Activated gamma-delta T cell treated with Interleukin-2 at 50 U/mL for 16 hours (primary cell): ENCODE measurements around the gene CELF5.

Experiments
- DNase-seq: peaks from one replicate; pipeline ENCODE4 v3.0.0-alpha.2; 2020

The CELF5 gene

DNA sequence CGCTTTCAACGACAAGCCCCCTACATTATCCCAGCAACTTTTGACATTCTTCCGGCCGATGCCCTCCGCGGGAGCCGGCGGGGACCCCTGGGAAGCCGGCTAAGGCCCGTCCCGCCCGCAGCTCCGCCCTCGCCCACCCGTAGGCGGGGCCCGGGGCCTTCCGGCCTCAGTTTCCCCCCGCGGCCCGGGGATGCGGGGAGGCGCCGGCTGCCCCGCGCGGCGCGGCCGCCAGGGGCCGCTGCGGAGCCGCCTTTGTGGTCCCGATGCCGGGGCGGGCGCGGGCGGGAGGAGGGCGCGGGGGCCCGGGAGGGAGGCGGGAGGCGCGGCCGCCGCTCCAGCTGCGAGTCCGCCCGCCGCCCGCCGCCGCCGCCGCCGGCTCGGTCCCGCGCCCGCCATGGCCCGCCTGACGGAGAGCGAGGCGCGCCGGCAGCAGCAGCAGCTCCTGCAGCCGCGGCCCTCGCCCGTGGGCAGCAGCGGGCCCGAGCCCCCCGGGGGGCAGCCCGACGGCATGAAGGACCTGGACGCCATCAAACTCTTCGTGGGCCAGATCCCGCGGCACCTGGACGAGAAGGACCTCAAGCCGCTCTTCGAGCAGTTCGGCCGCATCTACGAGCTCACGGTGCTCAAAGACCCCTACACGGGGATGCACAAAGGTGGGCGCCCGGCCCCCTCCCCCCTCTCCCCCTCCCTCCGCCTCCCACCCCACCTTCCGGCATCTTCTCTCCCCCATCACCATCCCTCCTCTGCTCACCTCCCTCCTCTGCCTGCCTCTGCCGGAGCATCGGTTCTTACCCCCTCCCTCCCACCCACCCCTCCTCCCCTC is at the start of gene CELF5:
Gene CELF5, plus strand, starts transcription at position 316 of the 823 bp plus-strand sequence. Its CDS starts 79 bp downstream, at position 395.
- DNase-seq = peak; percentile 54

DNA sequence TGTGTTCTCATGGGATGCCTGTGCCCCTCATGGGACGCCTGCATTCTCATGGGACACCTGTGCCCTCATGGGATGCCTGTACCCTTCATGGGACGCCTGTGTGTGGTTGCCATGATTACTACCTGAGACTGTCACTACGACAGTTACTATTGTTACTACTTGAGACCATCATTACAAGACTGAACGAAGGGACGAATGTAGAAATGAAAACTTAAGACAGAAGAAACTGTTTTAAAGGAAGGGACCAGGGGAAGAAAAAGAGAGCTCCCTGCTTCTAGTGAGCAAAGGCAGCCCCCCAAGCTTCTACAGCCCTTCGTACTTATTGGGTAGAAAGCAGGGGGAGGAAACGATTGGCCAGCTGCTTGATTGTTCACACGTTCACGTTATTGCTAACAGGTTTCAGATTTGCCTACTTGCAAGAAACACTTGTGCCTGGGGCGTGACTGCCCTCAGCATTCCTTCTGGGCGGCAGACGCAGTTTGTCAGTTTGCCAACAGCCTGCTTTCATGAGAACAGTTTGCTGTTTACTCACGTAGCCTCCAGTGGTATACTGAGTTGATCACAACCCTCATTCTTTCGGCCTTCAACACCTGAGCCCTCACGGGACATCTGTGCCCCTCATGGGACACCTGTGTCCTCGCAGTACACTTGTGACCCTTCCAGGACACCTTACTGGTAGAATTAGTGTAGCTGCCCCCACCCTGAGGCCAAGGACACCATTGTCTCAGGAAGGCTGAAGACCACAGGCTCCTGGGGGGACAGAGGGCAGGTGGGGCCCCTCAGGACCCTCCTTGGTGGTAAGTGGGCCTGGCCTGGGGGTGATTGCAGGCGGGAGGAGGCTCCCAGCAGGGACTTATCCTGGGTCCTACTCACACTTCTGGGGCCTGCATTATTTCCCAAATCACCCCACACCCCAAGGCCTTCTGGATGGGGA is 48.4 kb upstream of the CELF5 start:
- DNase-seq = no peak

DNA sequence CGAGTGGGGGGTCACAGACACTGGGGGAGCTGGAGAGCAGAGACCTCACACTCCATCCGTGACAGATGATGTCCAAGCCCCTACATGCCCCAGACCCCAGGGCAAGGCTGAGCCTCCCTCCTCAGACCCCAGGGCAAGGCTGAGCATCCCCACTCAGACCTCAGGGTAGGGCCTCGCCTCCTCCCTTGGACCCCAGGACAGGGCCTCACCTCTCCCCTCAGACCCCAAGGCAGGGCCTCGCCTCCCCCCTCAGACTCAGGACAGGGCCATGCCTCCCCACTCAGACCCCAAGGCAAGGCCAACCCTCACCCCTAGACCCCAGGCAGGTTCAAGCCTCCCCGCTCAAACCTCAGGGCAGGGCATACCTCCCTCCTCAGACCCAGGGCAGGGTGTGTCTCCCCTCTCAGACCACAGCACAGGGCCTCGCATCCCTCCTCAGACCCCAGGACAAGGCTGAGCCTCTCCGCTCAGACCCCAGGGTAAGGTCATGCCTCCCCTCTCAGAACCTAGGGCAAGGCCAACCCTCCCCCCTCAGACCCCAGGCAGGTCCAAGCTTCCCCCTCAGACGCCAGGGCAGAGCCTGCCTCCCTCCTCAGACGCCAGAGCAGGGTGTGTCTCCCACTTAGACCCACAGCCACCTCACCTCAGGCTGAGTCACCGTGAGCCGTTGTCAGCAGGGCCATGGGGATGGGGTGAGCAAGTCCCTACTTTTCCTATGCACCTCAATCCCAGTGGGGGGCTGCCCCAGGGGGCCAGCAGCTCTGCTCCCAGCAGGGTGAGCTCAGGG is 47.6 kb upstream of the CELF5 start:
- peak; percentile 78 for DNase-seq

DNA sequence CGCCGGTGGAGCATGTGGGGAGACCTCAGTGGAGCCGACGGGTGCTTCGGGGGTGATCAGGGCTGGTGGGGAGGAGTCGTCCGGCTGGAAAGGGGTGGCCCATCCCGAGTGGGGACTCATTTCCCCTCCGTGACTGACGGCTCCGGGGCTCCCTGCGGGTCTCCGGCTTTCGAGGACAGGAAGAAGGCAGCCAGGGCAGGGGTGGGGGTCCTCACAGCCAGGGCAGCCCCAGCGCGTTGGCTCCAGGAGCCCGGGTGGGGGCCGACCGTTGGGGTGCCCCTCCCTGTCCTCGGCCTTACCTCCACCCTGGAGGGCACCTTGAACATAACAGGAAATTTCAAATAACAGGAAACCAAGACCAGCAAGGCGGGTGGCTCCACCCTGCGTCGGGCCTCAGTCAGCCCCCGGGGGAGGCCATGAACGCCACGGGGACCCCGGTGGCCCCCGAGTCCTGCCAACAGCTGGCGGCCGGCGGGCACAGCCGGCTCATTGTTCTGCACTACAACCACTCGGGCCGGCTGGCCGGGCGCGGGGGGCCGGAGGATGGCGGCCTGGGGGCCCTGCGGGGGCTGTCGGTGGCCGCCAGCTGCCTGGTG is 46.0 kb upstream of the CELF5 start, which contains the start of gene S1PR4:
Gene S1PR4, plus strand, starts transcription at position 393 of the 596 bp plus-strand sequence. Its CDS starts 24 bp downstream, at position 417.
- peak; percentile 81 for DNase-seq

DNA sequence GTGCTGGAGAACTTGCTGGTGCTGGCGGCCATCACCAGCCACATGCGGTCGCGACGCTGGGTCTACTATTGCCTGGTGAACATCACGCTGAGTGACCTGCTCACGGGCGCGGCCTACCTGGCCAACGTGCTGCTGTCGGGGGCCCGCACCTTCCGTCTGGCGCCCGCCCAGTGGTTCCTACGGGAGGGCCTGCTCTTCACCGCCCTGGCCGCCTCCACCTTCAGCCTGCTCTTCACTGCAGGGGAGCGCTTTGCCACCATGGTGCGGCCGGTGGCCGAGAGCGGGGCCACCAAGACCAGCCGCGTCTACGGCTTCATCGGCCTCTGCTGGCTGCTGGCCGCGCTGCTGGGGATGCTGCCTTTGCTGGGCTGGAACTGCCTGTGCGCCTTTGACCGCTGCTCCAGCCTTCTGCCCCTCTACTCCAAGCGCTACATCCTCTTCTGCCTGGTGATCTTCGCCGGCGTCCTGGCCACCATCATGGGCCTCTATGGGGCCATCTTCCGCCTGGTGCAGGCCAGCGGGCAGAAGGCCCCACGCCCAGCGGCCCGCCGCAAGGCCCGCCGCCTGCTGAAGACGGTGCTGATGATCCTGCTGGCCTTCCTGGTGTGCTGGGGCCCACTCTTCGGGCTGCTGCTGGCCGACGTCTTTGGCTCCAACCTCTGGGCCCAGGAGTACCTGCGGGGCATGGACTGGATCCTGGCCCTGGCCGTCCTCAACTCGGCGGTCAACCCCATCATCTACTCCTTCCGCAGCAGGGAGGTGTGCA is 45.3 kb upstream of the CELF5 start:
- DNase-seq = no peak

DNA sequence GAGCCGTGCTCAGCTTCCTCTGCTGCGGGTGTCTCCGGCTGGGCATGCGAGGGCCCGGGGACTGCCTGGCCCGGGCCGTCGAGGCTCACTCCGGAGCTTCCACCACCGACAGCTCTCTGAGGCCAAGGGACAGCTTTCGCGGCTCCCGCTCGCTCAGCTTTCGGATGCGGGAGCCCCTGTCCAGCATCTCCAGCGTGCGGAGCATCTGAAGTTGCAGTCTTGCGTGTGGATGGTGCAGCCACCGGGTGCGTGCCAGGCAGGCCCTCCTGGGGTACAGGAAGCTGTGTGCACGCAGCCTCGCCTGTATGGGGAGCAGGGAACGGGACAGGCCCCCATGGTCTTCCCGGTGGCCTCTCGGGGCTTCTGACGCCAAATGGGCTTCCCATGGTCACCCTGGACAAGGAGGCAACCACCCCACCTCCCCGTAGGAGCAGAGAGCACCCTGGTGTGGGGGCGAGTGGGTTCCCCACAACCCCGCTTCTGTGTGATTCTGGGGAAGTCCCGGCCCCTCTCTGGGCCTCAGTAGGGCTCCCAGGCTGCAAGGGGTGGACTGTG is 44.6 kb upstream of the CELF5 start:
- DNase-seq = no peak

DNA sequence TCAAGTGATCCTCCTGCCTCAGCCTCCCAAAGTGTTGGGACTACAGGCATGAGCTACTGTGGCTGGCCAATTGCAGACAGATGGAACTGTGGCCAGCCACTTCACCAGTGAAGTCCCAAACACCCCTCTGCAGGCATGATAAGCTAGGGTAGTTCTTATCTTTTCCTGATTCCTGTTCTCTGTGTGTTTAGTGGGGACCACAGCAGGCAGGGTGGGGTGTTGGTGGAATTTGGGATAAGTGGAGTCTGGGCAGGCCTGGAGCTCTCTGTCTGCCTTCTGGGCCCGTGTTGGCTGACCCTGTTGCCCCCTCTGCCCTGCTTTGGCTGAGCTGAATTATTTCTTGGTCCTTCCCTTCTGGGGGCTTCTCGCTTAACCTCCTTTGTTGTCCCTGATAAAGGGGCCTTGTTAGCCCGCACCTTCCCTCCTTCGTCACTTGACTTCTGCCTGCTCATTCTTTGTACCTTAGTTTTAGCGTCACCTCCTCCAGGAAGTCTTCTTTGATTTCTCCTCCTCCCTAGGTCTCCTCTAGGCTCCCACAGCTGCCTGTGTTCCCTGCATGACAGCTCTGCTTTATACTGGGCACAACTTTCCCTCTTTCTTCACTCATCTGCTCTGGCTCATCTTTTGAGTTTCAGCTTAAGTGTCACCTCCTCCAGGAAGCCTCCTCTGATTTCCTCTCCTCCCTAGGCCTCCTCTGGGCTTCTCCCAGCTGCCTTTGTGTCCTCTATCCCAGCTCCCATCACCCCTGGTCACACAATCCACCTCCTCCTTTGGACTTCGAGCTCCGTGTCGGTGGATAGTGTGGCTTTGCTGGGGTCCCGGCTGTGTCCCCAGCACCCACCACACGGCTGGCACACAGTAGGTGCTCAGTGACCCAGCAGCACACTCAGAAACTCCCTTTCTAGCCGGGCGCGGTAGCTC is 40.5 kb upstream of the CELF5 start:
- DNase-seq = no peak

DNA sequence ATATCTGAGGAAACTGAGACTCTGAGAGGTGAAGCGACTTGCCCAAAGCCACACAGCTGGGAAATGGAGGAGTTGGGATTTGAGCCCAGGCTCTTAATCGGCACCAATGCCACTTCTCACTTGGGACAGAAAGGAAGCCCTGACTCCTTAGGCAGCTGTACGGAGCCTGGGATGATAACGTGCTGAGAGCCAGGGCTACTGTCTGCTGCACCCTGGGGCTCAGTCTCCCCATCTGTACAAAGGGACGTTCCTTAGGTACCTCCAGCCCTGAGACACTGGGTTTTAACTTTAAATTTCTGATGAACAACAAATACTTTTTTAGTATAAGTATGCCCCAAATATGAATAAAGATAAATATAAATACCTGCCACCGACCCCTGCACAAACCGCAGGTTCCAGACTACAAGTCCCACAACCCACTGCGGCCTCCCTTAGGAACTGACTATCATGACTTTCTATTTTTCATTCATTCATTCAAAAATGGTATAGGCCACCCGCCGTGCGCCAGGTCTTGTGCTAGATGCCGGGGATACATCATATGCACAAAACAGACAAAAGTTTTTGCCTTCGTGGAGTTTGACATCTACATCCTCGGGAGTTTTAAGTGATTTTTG is 39.5 kb upstream of the CELF5 start:
- DNase-seq = peak; percentile 64

DNA sequence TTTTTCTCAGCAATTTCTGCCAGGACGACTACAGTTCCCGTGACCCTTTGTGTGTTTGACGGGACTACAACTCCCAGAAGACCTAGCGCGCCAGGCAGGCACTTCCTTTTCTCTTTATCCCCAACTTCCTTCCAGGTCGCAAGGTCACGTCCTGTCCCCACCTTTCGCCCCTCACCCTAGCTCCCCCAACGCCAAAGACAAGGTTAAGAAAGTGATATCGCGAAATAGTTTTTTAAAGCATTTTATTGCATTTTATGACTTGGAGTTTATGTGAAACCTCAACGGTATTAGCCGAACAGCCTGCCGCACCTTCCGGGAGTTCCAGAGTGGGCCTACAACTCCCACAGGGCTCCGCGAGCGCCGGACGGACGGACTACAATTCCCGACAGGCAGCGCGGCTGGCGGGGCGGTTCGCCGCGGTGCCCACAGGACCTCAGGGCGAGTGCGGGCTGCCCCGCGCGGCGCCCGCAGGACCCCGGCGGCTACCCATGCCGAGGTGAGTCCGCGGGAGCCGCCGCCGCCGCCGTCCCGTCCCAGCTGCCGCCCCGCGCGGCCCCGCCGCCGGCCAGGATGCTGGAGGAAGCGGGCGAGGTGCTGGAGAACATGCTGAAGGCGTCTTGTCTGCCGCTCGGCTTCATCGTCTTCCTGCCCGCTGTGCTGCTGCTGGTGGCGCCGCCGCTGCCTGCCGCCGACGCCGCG is 38.9 kb upstream of the CELF5 start, which contains the start of gene NCLN:
Gene NCLN, plus strand, starts transcription at position 470 of the 699 bp plus-strand sequence. Its CDS starts 101 bp downstream, at position 571.
- peak; percentile 92 for DNase-seq

DNA sequence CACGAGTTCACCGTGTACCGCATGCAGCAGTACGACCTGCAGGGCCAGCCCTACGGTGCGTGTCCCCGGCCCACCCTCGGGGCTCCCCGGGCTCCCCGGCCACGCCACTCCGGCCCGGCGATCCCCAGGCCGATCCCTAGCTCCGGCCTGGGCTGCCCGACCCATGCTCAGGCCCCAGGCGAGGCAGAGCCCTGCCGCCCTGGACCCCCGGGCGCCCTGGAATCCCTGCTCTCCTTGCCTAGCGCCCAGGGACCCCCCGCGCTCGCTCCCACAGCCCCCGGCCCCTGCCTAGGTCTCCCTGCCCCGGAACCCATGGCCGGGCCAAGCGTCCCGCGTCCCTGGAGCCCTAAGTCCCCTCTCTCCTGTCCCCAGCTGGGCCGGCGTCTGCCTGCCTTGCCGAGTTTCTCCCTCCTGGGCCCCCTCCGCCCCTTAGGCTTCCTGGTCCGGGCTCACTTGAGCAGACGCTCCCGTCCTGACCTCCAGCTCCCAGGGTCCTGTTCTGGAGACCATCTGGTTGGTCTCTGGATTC is 38.2 kb upstream of the CELF5 start:
- DNase-seq = no peak

DNA sequence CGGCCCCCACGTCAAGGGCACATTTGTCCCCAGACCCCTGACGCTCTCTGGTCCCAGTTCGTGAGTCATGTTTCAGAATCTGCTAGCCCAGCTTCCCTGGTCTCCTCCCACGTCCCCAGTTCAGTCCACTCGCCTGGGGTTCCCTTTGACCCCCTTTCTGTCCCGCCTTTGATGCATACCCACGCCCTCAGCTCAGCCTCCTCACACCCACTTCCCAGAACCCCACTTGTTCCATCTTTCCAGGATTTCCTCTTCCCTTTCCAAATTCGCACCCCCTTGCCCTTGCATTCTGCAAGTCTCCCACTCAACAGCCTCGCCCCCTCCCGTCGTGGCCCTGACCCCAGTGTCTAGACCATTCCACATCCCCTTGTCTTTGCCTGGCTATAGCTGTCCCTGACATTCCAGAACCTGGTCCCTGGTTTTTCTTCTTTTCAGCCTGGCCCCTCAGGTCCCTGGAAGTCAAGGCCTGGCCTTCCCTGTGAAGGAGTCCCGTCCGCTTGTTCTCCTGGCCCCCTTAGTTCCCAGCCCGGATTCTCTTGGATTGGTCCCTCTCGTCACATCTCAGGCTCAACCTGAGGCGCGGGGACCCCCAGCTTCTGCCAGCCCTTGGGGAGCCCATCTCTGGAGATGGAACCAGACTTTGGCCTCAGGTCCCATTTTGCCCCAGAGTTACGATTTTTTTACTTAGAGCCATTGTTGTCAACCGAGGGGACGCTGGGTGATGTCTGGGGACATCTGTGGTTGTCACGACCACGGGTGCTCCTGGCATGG is 37.4 kb upstream of the CELF5 start:
- DNase-seq = no peak

DNA sequence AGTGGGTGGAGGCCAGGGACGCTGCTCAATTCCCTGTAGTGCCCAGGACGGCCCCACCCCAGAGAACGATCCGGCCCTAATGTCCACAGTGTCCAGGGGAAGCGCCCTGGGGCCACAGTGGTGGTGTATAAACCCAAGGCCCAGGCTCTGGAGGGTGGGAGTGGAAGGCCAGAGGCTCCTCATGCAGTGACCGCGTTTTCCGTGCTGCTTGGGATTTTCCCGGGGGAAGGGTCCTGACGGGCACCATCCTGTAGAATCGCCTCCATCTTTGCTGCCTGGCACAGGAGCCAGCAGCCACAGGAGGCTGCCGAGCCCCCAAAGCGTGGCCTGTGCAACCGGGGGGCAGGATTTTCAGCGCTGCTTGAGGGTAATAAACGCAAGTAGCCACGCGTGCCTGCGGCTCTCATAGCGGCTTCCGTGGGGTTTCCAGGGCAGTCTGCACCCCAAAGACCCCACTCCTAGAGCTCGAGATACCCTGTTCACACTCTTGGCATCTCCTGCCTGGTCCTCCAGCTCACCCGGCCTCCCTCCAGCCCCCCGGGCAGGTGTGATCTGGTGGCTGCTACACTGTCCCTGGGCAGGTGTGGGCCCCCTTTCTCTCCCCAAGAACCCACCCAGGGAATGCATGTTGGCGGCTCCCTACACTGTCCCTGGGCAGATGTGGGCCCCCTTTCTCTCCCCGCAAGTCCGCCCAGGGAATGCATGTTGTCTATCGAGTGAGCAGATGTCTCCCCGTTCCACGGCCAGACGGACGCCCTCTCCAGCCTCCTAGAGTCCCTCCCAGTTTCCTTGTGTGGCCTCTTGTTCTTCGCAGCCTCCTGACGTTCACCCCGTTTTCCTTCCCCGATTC is 36.6 kb upstream of the CELF5 start:
- no peak for DNase-seq

DNA sequence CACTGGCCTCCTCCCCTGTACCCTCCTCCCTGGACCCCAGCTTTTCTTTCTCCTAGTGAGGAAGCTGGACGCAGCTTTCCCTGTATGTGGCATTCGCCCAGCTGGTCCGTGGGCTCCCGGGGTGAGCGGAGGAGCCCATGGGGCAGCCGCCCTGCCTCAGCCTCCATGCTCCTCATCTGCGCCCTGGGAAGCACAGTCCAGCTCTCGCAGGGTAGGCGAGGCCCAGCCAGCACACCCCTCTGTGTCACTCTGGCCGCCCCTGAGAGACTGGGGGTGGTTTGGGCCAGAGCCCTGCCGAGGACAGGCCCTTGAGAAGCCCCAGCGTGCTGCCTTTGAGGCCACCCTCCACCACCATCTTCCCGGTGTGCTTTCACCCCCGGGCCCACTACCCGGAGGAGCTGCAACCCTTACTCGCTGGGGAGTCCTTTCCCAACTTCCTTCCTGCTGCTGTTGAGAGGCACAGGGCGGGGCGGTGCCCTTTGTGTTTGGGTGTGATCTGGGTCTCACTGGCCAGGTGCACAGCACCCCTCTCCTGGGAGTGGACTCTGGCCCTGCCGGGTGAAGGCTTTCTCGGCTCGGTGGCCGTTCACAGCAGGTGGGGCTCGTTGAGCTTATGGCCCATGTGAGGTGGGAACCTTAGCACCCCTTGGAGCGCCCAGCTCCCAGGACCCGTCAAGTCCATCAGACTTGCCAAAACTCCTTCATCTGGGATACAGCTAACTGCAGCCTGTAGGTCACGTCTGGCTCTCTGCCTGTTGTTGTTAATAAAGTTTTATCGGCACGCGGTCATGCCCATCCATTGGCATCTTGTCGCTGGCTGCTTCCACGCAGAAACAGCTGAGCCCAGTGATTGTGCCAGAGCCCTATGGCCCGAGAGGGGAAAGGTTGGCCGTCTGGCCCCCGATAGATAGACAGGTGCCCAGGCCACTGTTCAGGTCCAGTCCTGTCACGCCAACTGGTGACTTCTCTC is 35.5 kb upstream of the CELF5 start:
- no peak for DNase-seq

DNA sequence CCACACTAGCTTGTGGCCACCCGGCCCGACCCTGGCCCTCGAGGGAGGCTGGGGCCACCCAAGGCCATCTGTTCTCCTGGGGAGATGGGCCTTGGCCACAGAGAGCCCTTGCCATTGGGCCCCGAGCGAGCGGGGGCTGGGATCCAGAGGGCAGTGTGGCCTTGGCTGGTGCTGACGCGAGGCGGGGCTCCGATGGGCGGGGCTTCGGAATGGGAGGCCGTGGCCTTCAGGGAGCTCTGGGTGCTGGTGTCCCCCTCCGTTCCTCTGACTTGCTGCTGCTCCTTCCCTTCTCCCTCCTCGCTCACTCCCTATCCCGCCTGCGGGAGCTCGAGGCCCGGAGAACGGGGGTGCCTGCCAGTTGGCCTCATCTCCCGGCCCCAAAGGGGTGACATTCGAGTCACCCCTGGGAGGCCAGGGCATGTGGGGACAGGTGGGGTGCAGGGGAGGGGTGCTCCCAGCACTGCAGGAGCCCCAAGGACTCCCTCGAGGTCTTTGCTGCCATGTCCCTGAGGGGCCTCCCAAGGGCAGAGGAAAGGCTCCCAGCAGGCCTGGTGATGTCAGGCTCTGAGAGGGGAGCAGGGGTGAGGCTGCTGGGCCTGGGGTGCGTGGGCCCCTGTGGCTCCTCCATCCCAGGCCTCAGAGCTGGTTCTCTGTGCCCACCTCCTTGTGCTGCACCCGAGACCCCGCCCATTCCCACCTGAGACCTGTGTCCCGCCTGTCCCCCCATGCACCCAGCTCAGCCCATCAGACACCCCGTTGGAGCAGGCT is 34.6 kb upstream of the CELF5 start:
- DNase-seq = no peak

DNA sequence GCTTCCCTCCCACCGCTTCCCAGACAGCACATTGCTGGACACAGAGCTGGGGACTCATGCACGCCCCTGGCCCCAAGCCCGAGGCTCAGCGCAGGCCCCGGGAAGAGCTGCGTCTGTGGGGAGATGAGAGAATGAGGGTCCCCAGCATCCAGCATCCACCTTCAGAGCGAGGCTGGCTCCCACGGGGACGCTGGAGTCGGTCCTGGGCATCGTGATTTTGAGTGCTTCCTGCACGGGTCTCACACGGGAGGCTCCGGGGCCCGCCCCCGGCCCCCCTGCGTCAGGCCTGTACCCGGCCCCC is 34.0 kb upstream of the CELF5 start:
- DNase-seq = no peak
